ENCODE data around the gene TMEM38A.
A peak's percentile ranks its signal among the peaks of the same experiment; 100 is the strongest.
"Not testable (repeated sequence)": the region's sequence is repeated elsewhere in the genome, so short reads cannot be mapped to it uniquely, and the experiment has no call there.

TMEM38A gene

DNA sequence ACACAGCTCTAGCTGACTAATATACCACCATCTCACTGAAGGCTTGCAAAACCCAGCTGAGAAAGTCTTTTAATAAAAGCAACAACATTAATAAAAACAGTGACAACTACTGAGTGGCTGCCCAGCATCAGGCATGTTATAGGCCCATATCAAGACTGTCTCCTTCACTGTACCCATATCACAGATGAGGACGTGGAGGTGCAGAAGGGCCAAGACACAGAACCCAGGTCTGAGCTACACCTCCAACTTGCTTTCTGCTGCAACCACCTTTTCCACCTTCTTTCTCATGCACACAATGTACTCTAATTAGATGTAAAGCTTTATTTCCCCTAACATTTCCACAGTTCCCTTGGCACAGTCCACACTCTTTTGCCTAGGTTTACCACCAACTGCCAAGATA lies 22.3 kb upstream of the TMEM38A start:
- no peak for DNase-seq

DNA sequence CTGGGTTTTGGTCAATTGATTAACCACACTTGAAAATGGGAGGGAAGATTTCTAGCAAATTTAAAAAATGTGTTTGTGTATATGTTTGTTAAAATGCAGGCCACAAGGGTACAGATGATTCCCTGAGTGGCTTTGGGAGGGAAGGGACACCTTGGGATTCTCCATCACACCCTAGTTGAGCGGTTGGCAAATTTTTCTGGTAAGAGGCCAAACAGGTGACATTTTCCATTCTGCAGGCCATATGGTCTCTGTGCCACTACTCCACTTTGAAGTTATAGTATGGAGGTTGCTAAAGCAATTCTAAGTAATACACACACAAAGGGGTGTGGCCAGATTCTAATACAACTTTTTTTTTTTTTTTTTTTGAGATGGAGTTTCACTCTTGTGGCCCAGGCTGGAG lies 20.0 kb upstream of the TMEM38A start:
- no peak for DNase-seq

DNA sequence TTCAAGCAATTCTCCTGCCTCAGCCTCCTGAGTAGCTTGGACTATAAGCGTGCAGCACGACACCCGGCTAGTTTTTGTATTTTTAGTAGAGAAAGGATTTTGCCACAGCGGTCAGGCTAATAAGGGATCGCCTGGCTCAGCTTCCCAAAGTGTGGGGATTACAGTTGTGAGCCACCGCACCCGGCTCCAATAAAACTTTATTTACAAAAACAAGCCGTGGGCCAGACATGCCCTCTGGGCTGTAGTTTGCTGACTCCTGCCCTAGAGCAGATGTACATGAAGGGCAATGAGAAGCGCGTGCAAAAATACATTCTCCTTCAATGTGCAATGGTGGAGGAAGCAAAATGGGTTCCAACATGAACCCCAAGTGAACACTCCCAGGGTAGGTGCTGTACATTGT lies 19.2 kb upstream of the TMEM38A start:
- no peak for DNase-seq

DNA sequence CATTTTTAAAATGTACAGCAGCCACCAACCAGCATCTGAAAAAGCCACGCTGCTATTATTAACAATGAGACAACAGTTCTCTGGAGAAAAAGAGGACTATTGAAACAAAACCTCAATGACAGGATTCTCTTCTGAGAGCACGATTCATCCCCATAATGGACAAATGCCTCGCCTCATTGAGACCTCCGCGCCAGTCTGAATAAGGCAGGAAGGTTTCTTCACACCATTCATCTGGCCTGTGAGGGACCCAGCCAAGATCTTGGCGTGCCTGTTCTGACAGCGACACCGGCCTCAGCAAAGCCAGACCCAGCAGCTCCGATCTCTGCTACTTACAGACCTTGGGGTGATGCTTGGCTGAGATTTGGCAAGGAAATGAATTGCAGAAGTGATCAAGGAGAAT lies 15.8 kb upstream of the TMEM38A start:
- no peak for DNase-seq

DNA sequence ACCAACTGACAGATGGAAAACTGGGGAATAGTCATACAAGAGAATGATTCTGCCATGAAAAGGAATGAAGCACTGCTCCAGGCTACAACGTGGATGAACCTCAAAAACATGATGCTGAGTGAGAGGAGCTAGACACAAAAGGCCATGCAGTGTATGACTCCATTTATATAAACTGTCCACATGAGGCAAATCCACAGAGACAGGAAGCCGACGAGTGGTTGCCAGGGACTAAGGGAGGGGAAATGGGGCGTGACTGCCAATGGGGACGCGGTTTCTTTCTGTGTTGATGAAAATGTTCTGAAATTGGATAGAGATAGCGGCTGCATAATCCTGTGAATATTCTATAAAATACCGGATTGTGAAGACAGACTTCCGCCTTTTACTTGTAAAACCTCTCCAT lies 11.2 kb upstream of the TMEM38A start:
- no peak for DNase-seq

DNA sequence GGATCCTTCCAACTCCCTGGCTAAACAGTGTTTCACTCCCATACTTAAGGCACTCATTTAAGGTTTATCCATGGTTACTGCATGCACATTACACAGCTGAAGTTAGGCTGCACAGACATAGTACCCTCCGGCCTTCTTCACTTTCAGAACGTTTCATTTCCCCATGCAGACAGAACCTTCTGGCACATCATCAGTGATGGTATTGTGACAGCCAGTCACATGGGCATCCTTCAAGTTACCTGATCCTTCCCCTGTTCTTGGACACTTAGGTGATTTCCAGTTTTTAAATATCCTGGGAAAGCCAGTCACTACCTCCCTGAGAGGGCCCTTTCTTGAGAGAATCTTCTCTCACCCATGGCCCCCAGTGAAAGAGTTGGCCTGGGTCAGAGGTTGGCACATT lies 10.1 kb upstream of the TMEM38A start:
- DNase-seq: no peak

DNA sequence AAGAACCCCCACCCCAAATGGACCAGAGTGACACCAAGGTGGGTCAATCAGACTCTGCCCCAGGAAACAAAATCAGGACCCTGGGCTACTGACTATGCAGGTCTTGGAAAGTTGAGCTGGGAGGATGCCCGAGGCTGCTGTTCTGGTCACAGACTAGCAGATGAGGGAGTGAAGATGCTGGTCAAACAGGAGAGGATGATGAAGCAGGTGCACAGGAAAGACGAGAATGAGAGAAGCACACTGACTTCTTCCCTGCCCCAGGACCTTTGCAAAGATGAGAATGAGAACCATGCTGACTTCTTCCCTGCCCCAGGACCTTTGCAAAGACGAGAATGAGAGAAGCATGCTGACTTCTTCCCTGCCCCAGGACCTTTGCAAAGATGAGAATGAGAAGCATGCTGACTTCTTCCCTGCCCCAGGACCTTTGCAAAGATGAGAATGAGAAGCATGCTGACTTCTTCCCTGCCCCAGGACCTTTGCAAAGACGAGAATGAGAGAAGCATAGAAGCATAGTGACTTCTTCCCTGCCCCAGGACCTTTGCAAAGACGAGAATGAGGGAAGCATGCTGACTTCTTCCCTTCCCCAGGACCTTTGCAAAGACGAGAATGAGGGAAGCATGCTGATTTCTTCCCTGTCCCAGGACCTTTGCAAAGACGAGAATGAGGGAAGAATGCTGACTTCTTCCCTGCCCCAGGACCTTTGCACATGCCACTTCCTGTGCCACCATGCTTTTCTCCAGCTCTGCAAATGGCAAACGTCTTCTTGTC lies 9.3 kb upstream of the TMEM38A start:
- DNase-seq: not testable (repeated sequence)

DNA sequence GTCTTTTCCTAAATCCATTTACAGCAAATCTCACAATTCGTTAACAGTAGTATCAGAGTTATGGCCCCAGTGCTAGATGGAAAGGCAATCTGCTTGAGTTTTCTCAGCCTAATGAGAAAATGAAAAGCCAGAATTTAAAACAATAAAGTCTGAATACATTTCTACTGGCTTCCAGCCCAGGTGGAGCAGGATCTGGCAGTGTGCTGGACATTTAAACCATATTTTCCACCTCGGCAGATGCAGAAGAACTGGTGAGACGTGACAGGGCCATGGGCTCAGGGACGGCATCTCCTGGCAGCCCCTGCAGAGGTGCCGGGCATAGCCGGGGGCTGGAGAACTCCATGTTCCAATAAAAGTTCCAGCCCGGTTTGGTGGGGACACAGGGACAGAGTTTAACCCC lies 8.1 kb upstream of the TMEM38A start:
- no peak for DNase-seq

DNA sequence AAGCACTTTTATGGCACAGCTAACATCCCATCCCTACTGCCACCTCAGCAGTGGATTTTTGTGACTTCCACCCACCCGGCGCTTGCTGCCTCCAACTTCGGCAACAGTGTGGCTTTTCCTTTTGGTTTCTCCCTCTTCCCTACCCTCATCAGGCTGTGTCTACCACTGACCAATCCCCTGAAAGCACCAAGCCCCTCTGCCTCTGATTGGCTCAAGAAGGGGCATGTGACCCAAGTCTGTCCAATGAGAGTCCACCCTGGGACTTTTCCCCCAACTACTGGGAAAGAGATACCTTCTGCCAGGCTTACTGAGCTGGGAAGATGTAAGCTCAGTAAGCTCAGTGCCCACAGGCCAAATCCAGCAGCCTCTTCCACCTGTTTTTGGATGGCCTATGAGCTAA lies 6.8 kb upstream of the TMEM38A start:
- DNase-seq: no peak

DNA sequence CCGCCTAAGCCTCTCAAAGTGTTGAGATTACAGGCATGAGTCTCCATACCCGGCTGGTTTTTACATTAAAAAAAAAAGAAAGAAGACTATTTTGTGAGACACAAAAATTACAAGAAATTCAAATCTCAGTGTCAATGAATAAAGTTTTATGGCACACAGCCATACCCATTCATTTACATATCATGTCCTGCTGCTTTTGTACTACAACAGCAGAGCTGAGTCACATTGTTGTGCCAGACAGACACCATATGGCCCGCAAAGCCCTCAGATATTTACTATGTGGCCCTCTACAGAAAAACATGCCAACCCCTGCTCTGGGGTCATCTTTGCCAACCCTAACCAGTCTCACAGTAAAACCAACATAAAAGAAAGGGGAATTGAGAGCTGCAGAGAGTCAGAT lies 6.3 kb upstream of the TMEM38A start:
- no peak for DNase-seq

DNA sequence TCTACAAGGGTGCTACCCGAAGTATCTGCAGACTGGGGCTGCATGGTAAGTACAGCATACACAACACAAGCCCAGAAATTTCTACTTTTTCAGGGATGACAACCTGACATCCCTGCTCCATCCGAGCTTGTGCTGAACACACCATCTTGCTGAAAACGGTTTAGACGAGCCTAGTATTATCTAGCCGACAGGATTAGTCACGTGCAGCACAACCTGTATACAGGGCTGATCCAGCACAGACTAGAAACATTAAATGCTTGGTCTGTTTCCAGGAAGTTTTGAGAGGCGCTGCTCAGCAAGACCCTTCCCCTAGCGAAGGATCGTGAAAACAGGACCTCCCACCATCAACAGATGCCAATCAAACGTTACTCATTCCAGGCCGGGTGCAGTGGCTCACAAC lies 5.2 kb upstream of the TMEM38A start:
- no peak for DNase-seq

DNA sequence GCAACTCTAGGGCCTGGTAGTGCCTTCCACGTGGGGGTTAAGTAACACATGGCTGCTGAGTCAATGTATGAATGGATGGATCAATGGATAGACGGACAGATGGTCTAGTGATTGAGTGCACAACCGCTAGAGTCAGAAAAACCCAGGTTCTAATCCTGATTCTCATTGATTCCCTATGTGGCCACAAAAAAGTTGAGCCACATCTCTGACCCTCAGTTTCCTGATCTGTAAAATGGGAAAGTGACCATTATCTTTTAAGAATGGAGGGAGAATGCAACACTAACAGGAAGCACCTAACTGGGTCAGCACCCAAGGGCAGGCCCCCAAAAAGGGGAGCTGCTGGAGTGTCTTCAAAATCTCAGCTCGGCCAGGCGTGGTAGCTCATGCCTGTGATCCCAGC lies 3.6 kb upstream of the TMEM38A start:
- no peak for DNase-seq

DNA sequence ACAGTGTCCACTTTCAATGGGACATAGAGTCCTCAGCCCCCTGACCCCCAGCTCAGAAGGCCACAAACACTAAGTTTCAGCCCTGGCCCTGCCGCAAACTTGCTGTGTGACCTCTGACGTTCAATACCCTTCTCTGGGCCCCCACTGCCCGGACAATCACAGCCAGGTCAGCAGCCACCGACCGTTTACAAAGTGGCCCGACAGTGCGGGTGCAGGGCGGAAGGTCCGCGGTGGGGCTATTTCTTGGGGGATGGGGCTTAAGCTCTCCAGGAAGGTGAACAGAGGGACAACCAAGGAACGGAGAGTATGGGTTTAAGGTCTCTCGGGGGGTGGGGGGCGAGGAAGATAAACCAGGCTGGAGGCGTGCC lies 1.5 kb upstream of the TMEM38A start:
- no peak for DNase-seq

DNA sequence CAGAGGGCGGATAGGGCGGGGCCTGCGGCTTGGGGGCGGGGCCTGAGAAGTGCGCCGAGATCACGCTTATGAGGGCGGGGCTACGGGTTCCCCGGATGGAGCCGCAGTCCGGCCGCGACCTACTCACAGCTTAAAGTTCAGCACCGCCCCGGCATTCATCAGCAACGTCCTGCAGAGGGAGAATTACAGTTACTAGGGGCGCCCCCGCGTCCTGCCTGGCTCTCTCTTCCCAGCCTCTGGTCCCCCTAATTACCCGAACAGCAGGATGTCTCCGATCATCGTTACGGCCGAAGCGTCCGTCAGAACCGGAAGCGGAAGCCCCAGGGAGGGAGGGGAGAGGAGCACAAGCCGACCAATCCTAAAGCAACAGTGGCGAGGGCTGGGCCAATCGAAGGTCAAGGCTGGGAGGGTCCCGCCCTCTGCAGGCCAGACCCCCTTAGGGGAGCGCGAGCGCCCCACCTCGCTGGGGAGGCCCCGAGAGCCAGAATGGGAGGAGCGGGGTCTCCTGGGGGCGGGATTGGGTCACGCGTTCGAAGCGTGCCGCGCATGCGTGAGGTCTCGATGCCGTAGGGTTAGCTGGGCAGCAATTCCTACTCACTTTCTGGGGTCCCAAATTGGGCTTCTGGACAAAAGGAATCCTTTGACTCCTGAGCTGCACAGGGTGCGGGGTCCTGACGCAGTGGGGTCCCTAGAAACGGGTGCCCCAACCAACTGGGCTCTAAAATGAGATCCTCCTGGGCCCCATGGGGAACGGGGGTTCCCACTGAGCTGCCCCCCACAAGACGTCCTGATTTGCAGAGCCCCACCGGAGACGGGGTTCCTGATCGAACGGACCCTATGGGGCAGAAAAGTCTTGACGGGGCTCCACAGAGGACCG lies 869 bp upstream of the TMEM38A start, which contains the start of gene SMIM7:
Gene SMIM7, minus strand, starts transcription at position 313 of the 877 bp plus-strand sequence. Its CDS starts 34 bp downstream, at position 279.
- DNase-seq: peak; percentile 94 to 99 (median 97)

DNA sequence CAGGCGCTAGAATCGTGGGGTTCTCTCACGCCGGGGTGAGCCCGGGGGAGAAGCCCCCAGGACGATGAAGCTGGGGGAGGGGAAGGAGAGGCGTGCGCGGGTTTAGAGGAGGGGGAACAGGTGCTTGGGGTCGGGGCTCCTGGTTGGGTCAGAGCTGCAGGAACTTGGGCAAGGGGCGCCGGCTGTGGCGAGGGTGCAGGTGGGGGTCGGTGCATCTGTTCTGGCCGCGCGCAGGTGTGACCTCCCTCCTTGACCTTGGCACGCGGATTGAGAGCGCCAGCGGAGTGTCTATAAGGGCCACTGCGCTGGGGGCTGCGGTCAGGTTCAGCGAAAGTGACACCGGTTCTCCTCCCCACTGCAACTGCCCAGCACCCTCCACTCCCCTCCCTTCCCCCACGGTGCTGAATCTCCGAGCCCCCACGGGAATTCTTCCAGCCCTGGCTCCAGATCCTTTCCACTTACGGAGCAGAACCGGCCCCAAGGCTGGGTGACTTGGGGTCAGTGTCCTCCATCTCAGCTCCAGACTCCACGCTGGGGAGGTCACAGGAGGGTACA lies 618 bp downstream of the TMEM38A start:
- no peak for DNase-seq

DNA sequence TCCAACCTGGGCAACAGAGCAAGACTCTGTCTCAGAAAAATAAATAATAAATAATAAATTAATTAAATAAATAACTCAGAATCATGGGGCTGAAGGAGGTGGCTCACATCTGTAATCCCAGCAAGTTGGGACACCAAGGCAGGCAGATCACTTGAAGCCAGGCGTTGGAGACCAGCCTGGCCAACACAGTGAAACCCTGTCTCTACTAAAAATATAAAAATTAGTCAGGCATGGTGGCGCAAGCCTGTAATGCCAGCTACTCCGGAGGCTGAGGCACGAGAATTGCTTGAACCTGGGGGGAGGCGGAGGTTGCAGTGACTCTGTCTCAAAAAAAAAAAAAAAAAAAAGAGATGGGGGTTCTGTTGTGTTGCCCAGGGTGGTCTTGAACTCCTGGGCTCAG lies 7.2 kb downstream of the TMEM38A start:
- no peak for DNase-seq

DNA sequence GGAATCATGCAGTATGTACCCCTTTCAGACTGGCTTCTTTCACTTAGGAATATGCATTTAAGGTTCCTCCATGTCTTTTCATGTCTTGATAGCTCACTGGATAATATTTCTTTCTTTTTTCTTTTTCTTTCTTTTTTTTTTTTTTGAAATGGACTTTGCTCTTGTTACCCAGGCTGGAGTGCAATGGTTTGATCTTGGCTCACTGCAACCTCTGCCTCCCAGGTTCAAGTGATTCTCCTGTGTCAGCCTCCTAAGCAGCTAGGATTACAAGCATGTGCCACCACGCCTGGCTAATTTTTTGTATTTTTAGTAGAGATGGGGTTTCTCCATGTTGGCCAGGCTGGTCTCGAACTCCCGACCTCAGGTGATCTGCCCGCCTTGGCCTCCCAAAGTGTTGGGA lies 7.8 kb downstream of the TMEM38A start:
- not testable (repeated sequence) for DNase-seq

DNA sequence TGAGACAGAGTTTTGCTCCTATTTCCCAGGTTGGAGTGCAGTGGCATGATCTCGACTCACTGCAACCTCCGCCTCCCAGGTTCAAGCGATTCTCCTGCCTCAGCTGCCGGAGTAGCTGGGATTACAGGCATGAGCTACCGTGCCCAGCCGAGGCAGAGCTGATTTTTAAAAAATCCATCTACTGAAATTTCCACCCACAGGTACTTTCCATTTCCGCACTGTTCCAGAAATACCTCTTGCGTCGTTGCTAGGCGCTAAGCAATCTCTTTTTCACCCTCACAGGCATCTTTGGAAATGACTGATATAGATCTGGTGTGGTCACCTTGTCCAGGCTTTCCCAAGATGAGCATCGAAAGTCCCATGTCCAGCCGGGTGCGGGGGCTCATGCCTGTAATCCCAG lies 9.4 kb downstream of the TMEM38A start:
- DNase-seq: no peak

DNA sequence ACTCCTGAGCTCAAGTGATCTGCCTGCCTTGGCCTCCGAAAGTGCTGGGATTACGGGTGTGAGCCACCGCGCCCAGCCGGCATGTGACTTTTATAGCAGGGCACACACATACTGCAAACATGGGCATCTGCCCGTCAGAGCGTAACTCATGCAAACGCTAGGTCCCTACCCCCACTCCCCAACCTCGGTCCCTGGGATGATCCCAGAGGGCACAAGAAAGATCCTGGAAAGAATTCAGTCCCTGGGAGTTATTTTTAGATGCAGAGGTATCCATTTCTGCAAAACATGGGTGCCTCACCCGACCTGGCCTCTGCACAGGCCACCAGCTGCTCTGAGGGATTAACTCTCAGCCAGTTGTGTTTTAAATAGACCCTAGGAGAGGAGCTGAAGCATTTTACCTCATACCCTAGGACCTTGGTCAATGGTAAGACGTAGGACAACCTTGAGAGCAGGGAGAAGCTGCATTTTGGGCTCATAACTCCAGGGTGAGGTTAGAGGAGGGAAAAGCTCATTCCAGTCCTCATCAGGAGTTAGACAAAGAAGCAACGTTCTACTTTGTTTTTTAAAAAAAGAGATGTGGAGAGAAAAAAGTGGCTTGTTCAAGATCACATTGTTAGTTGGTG lies 10.8 kb downstream of the TMEM38A start:
- DNase-seq: no peak

DNA sequence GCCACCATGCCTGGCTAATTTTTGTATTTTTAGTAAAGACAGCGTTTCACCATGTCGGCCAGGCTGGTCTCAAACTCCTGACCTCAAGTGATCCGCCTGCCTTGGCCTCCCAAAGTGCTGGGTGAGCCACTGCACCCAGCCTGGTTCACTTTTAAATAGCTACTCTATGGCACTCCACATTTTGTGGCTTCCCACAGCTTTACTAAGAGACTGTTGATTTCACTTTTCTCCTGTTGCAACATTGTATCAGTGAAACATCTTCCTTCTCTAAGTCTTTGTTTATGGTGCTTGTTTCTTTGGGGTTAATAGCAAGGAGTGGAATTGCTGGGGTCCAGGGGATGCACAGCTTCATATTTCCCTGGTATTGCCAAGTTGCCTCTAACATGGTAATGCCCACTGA lies 12.3 kb downstream of the TMEM38A start:
- no peak for DNase-seq

DNA sequence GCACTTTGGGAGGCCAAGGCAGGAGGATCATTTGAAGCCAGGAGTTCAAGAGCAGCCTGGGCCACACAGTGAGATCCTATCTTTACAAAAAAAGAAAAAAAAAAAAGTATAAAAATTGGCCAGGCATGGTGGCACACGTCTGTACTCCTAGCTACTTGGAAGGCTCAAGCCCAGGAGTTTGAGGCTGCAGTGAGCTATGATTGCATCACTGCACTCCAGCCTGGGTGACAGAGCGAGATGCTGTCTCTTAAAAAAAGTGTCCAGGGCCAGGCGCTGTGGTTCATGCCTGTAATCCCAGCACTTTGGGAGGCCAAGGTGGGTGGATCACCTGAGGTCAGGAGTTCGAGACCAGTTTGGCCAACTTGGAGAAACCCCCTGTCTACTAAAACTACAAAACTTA lies 12.9 kb downstream of the TMEM38A start:
- DNase-seq: not testable (repeated sequence)

DNA sequence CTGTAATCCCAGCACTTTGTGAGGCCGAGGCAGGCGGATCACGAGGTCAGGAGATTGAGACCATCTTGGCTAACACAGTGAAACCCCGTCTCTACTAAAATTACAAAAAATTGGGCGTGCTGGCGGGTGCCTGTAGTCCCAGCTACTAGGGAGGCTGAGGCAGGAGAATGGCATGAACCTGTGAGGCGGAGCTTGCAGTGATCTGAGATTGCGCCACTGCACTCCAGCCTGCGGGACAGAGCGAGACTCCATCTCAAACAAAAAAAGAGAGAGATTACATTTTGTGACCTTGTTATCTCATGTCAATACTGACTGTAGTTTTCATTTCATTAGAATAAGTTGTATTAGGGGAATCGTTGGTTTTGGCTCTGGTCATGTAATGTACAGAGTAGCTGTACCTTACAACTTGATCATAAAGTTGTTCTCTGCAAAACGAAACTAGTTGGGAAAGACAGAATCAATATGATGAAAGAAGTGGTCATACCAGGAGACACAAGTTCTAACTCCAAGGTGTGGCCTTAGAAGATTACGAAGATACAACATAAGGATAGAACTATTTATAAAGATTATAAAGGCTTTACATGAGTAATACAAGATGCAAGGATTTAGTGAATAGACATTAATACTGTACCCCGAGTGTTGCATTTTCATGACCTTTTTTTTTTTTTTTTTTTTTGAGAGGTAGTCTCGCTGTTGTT lies 15.3 kb downstream of the TMEM38A start:
- DNase-seq: no peak

DNA sequence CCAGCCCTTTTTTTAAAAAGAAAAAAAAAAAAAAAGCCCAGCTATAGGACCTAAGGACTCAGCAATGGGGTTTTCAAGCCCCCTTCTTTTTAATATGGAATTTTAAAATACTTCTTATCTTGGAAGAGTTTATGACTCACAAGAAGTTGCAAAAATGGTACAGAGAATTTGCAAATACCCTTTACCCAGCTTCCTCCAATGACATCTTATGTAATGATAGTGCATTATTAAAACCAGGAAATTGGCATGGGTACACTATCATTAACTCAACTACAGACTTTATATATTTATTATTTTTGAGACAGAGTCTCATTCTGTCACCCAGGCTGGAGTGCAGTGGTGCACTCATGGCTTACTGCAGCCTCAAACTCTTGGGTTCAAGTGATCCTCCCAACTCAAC lies 16.1 kb downstream of the TMEM38A start:
- DNase-seq: no peak

All from activated naive CD4-positive, alpha-beta T cell (primary cell).